HEK293 (cell line): Measurements from ENCODE around the gene PDGFD.

Experiments used
- CTCF ChIA-PET: fragments of 350-600 bp; formaldehyde crosslinking; extraction: SDS; loops from one replicate; lab custom pipeline; 2021; ENCODE audit warnings: antibody characterized with exemption; lab: Yijun Ruan, JAX
- POLR2A ChIA-PET: fragments of 300-600 bp; formaldehyde crosslinking; extraction: SDS; loops from one replicate; lab custom pipeline; 2020; ENCODE audit warnings: antibody characterized with exemption, inconsistent platforms; lab: Yijun Ruan, JAX
- H3K27ac ChIP-seq: fragments of 200-500 bp; sonication (Bioruptor generic); 2 replicates; pipeline ENCODE4 v1.5.1; 2014; ENCODE audit warnings: low read depth, low read length, control low read depth, inconsistent platforms; ENCODE audit errors: extremely low read depth
- H3K36me3 ChIP-seq, 2 experiments: fragments of 200-500 bp in 1 of 2; sonication (Bioruptor generic) in 1 of 2; 1 replicate in 1 of 2; 2 replicates in 1 of 2; pipeline ENCODE4 v1.5.1; 2014 to 2017; ENCODE audit warnings: inconsistent platforms in 2 of 2, low read length in 2 of 2; ENCODE audit not compliant: control insufficient read depth in 2 of 2, insufficient read depth in 1 of 2
- H3K4me1 ChIP-seq: fragments of 200-500 bp; sonication (Bioruptor generic); 2 replicates; pipeline ENCODE4 v1.5.1; 2014; ENCODE audit warnings: mild to moderate bottlenecking, low read length, inconsistent platforms; ENCODE audit not compliant: control insufficient read depth, insufficient read depth
- H3K4me3 ChIP-seq: 2 replicates; pipeline ENCODE4 v1.5.1; 2011; ENCODE audit warnings: low read depth, mild to moderate bottlenecking, control low read depth, low read length, moderate library complexity
- H3K9me3 ChIP-seq: fragments of 200-500 bp; sonication (Bioruptor generic); 2 replicates; pipeline ENCODE4 v1.5.1; 2014; ENCODE audit warnings: low read depth, low read length, inconsistent platforms; ENCODE audit not compliant: control insufficient read depth, insufficient read depth
- GLIS1 ChIP-seq: fragments of 450-650 bp; formaldehyde crosslinking; IDR thresholded peaks from 2 replicates; pipeline ENCODE4 v1.5.1; 2016; ENCODE audit warnings: missing biosample characterization, missing genetic modification characterization
- KLF16 ChIP-seq: fragments of 450-650 bp; formaldehyde crosslinking; IDR thresholded peaks from 2 replicates; pipeline ENCODE4 v1.5.1; 2017; ENCODE audit warnings: missing biosample characterization, missing genetic modification characterization
- SP3 ChIP-seq: fragments of 450-650 bp; formaldehyde crosslinking; IDR thresholded peaks from 2 replicates; pipeline ENCODE4 v1.5.1; 2016; ENCODE audit warnings: missing biosample characterization, missing genetic modification characterization
- SP7 ChIP-seq: fragments of 450-650 bp; formaldehyde crosslinking; IDR thresholded peaks from 2 replicates; pipeline ENCODE4 v1.5.1; 2016; ENCODE audit warnings: missing biosample characterization, missing genetic modification characterization
- TRIM28 ChIP-seq: IDR thresholded peaks from 2 replicates; pipeline ENCODE4 v1.6.1; 2011; ENCODE audit warnings: low read length, control low read depth, borderline replicate concordance
- YY1 ChIP-seq: fragments of 450-650 bp; formaldehyde crosslinking; IDR thresholded peaks from 2 replicates; pipeline ENCODE4 v1.5.1; 2018; ENCODE audit warnings: missing biosample characterization, missing genetic modification characterization
- ZFP37 ChIP-seq: fragments of 450-650 bp; formaldehyde crosslinking; IDR thresholded peaks from 2 replicates; pipeline ENCODE4 v1.5.1; 2016; ENCODE audit warnings: missing biosample characterization, missing genetic modification characterization
- ZNF155 ChIP-seq: fragments of 450-650 bp; formaldehyde crosslinking; IDR thresholded peaks from 2 replicates; pipeline ENCODE4 v1.5.1; 2016; ENCODE audit warnings: missing biosample characterization, missing genetic modification characterization
- ZNF175 ChIP-seq: fragments of 450-650 bp; formaldehyde crosslinking; IDR thresholded peaks from 2 replicates; pipeline ENCODE4 v1.5.1; 2016; ENCODE audit warnings: missing biosample characterization, missing genetic modification characterization
- ZNF202 ChIP-seq: fragments of 450-650 bp; formaldehyde crosslinking; IDR thresholded peaks from 2 replicates; pipeline ENCODE4 v1.5.1; 2016; ENCODE audit warnings: missing biosample characterization, missing genetic modification characterization, borderline replicate concordance
- ZNF23 ChIP-seq: fragments of 450-650 bp; formaldehyde crosslinking; IDR thresholded peaks from 2 replicates; pipeline ENCODE4 v1.5.1; 2016; ENCODE audit warnings: missing biosample characterization, missing genetic modification characterization, borderline replicate concordance
- ZNF544 ChIP-seq: fragments of 450-650 bp; formaldehyde crosslinking; IDR thresholded peaks from 2 replicates; pipeline ENCODE4 v1.5.0; 2017; ENCODE audit warnings: missing biosample characterization, missing genetic modification characterization
- ZNF561 ChIP-seq: fragments of 450-650 bp; IDR thresholded peaks from 2 replicates; pipeline ENCODE4 v1.5.1; 2018; ENCODE audit warnings: missing biosample characterization, missing genetic modification characterization, borderline replicate concordance
- ZNF596 ChIP-seq: fragments of 450-650 bp; IDR thresholded peaks from 2 replicates; pipeline ENCODE4 v1.5.0; 2018; ENCODE audit warnings: missing biosample characterization, mild to moderate bottlenecking, missing genetic modification characterization, moderate library complexity
- ZNF792 ChIP-seq: fragments of 450-650 bp; formaldehyde crosslinking; IDR thresholded peaks from 2 replicates; pipeline ENCODE4 v1.5.1; 2016; ENCODE audit warnings: missing biosample characterization, missing genetic modification characterization
- ZNF837 ChIP-seq: fragments of 450-650 bp; formaldehyde crosslinking; IDR thresholded peaks from 2 replicates; pipeline ENCODE4 v1.5.1; 2016; ENCODE audit warnings: missing biosample characterization, missing genetic modification characterization
- TF ChIP-seq, protein P1 (sequence below): fragments of 450-650 bp; formaldehyde crosslinking; IDR thresholded peaks from 2 replicates; pipeline ENCODE4 v1.5.1; 2016; ENCODE audit warnings: missing biosample characterization, missing genetic modification characterization
- TF ChIP-seq, protein P2 (sequence below): fragments of 450-650 bp; formaldehyde crosslinking; IDR thresholded peaks from 2 replicates; pipeline ENCODE4 v1.5.1; 2016; ENCODE audit warnings: missing biosample characterization, missing genetic modification characterization
- TF ChIP-seq, protein P3 (sequence below): fragments of 450-650 bp; formaldehyde crosslinking; IDR thresholded peaks from 2 replicates; pipeline ENCODE4 v1.5.1; 2016; ENCODE audit warnings: missing biosample characterization, missing genetic modification characterization
- TF ChIP-seq, protein P4 (sequence below): fragments of 450-650 bp; formaldehyde crosslinking; IDR thresholded peaks from 2 replicates; pipeline ENCODE4 v1.5.1; 2016; ENCODE audit warnings: missing biosample characterization, missing genetic modification characterization, borderline replicate concordance
- TF ChIP-seq, protein P5 (sequence below): fragments of 450-650 bp; formaldehyde crosslinking; IDR thresholded peaks from 2 replicates; pipeline ENCODE4 v1.5.1; 2017; ENCODE audit warnings: missing biosample characterization, missing genetic modification characterization
- TF ChIP-seq, protein P6 (sequence below): fragments of 450-650 bp; formaldehyde crosslinking; IDR thresholded peaks from 2 replicates; pipeline ENCODE4 v1.5.1; 2016; ENCODE audit warnings: missing biosample characterization, missing genetic modification characterization

Gene PDGFD

DNA sequence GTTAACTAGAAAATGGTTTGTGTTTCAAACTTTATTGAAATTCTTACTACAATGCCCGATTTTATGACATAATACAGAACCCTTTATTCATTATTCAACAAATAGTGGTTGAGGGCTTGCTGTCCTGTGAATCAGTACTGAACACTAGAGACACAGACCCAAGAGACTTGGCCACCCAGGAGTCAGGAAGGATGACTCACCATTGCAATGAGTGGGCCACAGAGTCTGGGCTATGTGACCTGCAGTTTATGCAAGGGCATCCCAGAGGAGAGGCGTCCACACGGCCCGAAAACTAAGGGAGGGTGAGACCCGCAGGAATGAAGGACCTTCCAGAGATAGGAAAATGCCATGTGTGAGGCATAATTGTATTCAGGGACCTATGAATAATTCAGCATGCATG, 271.3 kb downstream of the PDGFD start:
- Histone ChIP-seq H3K36me3 (no peaks in the 10 kb centered on the region), H3K4me1 (no peaks in the 10 kb centered on the region), H3K4me3 (no peak overlapping the region), H3K9me3 (no peaks in the 10 kb centered on the region), H3K27ac (no peak overlapping the region)
- ChIA-PET POLR2A (no interaction called here), CTCF (no interaction called here)
- TF ChIP-seq SP7 (tag by site-specific recombination) (no peak), ZNF792 (no peak), ZNF155 (tag by site-specific recombination) (no peak), ZNF23 (tag by site-specific recombination) (no peak), TRIM28 (no peak), ZNF561 (tag by site-specific recombination) (no peak), SP3 (tag by site-specific recombination) (no peak), GLIS1 (tag by site-specific recombination) (no peak), ZNF596 (tag by site-specific recombination) (no peak), ZNF175 (no peak), ZNF544 (no peak)
- TF ChIP-seq, protein P1, sequence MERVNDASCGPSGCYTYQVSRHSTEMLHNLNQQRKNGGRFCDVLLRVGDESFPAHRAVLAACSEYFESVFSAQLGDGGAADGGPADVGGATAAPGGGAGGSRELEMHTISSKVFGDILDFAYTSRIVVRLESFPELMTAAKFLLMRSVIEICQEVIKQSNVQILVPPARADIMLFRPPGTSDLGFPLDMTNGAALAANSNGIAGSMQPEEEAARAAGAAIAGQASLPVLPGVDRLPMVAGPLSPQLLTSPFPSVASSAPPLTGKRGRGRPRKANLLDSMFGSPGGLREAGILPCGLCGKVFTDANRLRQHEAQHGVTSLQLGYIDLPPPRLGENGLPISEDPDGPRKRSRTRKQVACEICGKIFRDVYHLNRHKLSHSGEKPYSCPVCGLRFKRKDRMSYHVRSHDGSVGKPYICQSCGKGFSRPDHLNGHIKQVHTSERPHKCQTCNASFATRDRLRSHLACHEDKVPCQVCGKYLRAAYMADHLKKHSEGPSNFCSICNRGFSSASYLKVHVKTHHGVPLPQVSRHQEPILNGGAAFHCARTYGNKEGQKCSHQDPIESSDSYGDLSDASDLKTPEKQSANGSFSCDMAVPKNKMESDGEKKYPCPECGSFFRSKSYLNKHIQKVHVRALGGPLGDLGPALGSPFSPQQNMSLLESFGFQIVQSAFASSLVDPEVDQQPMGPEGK (tag by site-specific recombination): no peak
- TF ChIP-seq, protein P2, sequence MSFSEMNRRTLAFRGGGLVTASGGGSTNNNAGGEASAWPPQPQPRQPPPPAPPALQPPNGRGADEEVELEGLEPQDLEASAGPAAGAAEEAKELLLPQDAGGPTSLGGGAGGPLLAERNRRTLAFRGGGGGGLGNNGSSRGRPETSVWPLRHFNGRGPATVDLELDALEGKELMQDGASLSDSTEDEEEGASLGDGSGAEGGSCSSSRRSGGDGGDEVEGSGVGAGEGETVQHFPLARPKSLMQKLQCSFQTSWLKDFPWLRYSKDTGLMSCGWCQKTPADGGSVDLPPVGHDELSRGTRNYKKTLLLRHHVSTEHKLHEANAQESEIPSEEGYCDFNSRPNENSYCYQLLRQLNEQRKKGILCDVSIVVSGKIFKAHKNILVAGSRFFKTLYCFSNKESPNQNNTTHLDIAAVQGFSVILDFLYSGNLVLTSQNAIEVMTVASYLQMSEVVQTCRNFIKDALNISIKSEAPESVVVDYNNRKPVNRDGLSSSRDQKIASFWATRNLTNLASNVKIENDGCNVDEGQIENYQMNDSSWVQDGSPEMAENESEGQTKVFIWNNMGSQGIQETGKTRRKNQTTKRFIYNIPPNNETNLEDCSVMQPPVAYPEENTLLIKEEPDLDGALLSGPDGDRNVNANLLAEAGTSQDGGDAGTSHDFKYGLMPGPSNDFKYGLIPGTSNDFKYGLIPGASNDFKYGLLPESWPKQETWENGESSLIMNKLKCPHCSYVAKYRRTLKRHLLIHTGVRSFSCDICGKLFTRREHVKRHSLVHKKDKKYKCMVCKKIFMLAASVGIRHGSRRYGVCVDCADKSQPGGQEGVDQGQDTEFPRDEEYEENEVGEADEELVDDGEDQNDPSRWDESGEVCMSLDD: no peak
- TF ChIP-seq, protein P3, sequence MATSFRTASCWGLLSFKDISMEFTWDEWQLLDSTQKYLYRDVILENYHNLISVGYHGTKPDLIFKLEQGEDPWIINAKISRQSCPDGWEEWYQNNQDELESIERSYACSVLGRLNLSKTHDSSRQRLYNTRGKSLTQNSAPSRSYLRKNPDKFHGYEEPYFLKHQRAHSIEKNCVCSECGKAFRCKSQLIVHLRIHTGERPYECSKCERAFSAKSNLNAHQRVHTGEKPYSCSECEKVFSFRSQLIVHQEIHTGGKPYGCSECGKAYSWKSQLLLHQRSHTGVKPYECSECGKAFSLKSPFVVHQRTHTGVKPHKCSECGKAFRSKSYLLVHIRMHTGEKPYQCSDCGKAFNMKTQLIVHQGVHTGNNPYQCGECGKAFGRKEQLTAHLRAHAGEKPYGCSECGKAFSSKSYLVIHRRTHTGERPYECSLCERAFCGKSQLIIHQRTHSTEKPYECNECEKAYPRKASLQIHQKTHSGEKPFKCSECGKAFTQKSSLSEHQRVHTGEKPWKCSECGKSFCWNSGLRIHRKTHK (tag by site-specific recombination): no peak

DNA sequence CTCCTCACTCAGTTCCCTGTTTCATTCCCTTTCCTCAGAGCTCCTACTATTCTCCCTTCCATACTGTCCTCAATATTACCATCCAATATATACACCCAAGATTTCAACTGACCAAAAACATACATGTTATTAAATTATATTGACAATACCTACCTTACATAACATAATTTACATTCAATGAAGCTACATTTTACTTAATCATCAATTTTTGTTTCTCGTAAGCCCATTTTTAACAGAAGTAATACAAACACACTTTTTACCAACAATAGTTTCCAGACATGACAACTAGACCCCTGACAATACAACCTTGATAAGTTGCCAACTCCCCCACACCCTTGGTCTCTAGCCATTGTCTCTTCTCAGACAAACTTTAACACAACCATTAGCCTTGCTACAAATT, 273.3 kb downstream of the PDGFD start:
- H3K27ac ChIP-seq: no peak overlapping the region
- no peaks in the 10 kb centered on the region for H3K4me1 ChIP-seq
- ChIA-PET POLR2A (no interaction called here), CTCF (interaction anchor here (0.7 kb wide), 1 partner anchor 1583 kb away, joined by 3 read pairs; no protein-coding TSS in a partner anchor)
- no peaks in the 10 kb centered on the region for H3K9me3 ChIP-seq
- no peaks in the 10 kb centered on the region for H3K36me3 ChIP-seq
- H3K4me3 ChIP-seq: no peak overlapping the region
- TF ChIP-seq, protein P4, sequence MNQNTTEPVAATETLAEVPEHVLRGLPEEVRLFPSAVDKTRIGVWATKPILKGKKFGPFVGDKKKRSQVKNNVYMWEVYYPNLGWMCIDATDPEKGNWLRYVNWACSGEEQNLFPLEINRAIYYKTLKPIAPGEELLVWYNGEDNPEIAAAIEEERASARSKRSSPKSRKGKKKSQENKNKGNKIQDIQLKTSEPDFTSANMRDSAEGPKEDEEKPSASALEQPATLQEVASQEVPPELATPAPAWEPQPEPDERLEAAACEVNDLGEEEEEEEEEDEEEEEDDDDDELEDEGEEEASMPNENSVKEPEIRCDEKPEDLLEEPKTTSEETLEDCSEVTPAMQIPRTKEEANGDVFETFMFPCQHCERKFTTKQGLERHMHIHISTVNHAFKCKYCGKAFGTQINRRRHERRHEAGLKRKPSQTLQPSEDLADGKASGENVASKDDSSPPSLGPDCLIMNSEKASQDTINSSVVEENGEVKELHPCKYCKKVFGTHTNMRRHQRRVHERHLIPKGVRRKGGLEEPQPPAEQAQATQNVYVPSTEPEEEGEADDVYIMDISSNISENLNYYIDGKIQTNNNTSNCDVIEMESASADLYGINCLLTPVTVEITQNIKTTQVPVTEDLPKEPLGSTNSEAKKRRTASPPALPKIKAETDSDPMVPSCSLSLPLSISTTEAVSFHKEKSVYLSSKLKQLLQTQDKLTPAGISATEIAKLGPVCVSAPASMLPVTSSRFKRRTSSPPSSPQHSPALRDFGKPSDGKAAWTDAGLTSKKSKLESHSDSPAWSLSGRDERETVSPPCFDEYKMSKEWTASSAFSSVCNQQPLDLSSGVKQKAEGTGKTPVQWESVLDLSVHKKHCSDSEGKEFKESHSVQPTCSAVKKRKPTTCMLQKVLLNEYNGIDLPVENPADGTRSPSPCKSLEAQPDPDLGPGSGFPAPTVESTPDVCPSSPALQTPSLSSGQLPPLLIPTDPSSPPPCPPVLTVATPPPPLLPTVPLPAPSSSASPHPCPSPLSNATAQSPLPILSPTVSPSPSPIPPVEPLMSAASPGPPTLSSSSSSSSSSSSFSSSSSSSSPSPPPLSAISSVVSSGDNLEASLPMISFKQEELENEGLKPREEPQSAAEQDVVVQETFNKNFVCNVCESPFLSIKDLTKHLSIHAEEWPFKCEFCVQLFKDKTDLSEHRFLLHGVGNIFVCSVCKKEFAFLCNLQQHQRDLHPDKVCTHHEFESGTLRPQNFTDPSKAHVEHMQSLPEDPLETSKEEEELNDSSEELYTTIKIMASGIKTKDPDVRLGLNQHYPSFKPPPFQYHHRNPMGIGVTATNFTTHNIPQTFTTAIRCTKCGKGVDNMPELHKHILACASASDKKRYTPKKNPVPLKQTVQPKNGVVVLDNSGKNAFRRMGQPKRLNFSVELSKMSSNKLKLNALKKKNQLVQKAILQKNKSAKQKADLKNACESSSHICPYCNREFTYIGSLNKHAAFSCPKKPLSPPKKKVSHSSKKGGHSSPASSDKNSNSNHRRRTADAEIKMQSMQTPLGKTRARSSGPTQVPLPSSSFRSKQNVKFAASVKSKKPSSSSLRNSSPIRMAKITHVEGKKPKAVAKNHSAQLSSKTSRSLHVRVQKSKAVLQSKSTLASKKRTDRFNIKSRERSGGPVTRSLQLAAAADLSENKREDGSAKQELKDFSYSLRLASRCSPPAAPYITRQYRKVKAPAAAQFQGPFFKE (tag by site-specific recombination): no peak
- TF ChIP-seq ZNF792 (no peak), ZNF837 (no peak), YY1 (no peak), ZFP37 (tag by site-specific recombination) (no peak), KLF16 (tag by site-specific recombination) (no peak), ZNF202 (no peak)
- TF ChIP-seq, protein P5, sequence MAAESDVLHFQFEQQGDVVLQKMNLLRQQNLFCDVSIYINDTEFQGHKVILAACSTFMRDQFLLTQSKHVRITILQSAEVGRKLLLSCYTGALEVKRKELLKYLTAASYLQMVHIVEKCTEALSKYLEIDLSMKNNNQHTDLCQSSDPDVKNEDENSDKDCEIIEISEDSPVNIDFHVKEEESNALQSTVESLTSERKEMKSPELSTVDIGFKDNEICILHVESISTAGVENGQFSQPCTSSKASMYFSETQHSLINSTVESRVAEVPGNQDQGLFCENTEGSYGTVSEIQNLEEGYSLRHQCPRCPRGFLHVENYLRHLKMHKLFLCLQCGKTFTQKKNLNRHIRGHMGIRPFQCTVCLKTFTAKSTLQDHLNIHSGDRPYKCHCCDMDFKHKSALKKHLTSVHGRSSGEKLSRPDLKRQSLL: no peak
- TF ChIP-seq, protein P6, sequence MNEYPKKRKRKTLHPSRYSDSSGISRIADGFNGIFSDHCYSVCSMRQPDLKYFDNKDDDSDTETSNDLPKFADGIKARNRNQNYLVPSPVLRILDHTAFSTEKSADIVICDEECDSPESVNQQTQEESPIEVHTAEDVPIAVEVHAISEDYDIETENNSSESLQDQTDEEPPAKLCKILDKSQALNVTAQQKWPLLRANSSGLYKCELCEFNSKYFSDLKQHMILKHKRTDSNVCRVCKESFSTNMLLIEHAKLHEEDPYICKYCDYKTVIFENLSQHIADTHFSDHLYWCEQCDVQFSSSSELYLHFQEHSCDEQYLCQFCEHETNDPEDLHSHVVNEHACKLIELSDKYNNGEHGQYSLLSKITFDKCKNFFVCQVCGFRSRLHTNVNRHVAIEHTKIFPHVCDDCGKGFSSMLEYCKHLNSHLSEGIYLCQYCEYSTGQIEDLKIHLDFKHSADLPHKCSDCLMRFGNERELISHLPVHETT (tag by site-specific recombination): no peak
